ENCODE results near the gene ZNF407. TPM values are rescaled to one million over a fixed set of nuclear protein-coding genes. Genes with fewer than 3 reads are reported as not detected.

The ZNF407 gene
- 5.7 and 7.2 TPM in 2 replicates for total RNA-seq

GRCh38 chr18:74597662-74598349 lies at the start of gene ZNF407:
ZNF407 (plus strand) TSS chr18:74597870; CDS start chr18:74631020, 33,150 bp downstream.

Other genes with a start within 250 kb of the ZNF407 start
- not detected in 2 replicates for gene DIPK1C, start 140.6 kb upstream of the ZNF407 start, total RNA-seq
- 53.1 and 69.1 TPM in 2 replicates for gene CNDP2, start 101.5 kb upstream of the ZNF407 start, total RNA-seq
- gene CNDP1, start 63.4 kb upstream of the ZNF407 start, total RNA-seq = not detected in 2 replicates

Data from cardiac ventricle fibroblast (primary cell).